Neural progenitor cell (in vitro differentiated cells): ENCODE measurements around the gene ADAMTS12. TPM values are rescaled to one million over a fixed set of nuclear protein-coding genes. Genes with fewer than 3 reads are reported as not detected.
A peak's percentile ranks its signal among the peaks of the same experiment; 100 is the strongest.

Experiments
- DNase-seq: peaks from one replicate; pipeline ENCODE4 v3.0.0-alpha.2; 2016; ENCODE audit warnings: low spot score
- H2AFZ ChIP-seq: fragments of 200-600 bp; sonication (generic); replicated peaks from 2 replicates; pipeline ENCODE4 v1.6.1; 2016; ENCODE audit warnings: antibody characterized with exemption
- H3F3A ChIP-seq: fragments of 200-600 bp; sonication (generic); 2 replicates; pipeline ENCODE4 v1.6.1; 2016; ENCODE audit warnings: antibody characterized with exemption, low read depth
- H3K27ac ChIP-seq: fragments of 200-600 bp; sonication (generic); 2 replicates; pipeline ENCODE4 v1.5.1; 2016; ENCODE audit warnings: mild to moderate bottlenecking
- H3K27me3 ChIP-seq: fragments of 200-600 bp; sonication (generic); 2 replicates; pipeline ENCODE4 v1.6.1; 2016; ENCODE audit warnings: mild to moderate bottlenecking, moderate library complexity
- H3K36me3 ChIP-seq: fragments of 200-600 bp; sonication (generic); 2 replicates; pipeline ENCODE4 v1.5.1; 2016
- H3K4me1 ChIP-seq: fragments of 200-600 bp; sonication (generic); 2 replicates; pipeline ENCODE4 v1.6.1; 2016; ENCODE audit warnings: mixed run types
- H3K4me2 ChIP-seq: fragments of 200-600 bp; sonication (generic); 2 replicates; pipeline ENCODE4 v1.6.1; 2016
- H3K4me3 ChIP-seq: fragments of 200-600 bp; sonication (generic); 2 replicates; pipeline ENCODE4 v1.5.1; 2016
- H3K79me2 ChIP-seq: fragments of 200-600 bp; sonication (generic); 2 replicates; pipeline ENCODE4 v1.6.1; 2016; ENCODE audit warnings: low read depth
- H3K9ac ChIP-seq: fragments of 200-600 bp; sonication (generic); 2 replicates; pipeline ENCODE4 v1.6.1; 2016
- H3K9me3 ChIP-seq: fragments of 200-600 bp; sonication (generic); 2 replicates; pipeline ENCODE4 v1.5.1; 2016; ENCODE audit warnings: low read depth
- H4K20me1 ChIP-seq: fragments of 200-600 bp; sonication (generic); 2 replicates; pipeline ENCODE4 v1.6.1; 2016; ENCODE audit warnings: low read depth
- H3K27ac Mint-ChIP-seq: 3 replicates; pipeline ENCODE4 v1.8.0; 2021; ENCODE audit warnings: mixed read lengths
- H3K27me3 Mint-ChIP-seq: 2 replicates; pipeline ENCODE4 v1.8.0; 2022; ENCODE audit warnings: low read depth, mild to moderate bottlenecking, inconsistent platforms, moderate library complexity, mixed read lengths; ENCODE audit not compliant: insufficient read depth
- H3K36me3 Mint-ChIP-seq: 3 replicates; pipeline ENCODE4 v1.8.0; 2021; ENCODE audit warnings: mixed read lengths
- H3K4me1 Mint-ChIP-seq: 3 replicates; pipeline ENCODE4 v1.8.0; 2021; ENCODE audit warnings: mixed read lengths
- H3K4me3 Mint-ChIP-seq: 3 replicates; pipeline ENCODE4 v1.8.0; 2021; ENCODE audit warnings: mild to moderate bottlenecking, moderate library complexity, mixed read lengths
- H3K9me3 Mint-ChIP-seq: 3 replicates; pipeline ENCODE4 v1.8.0; 2020; ENCODE audit warnings: mixed read lengths
- CTCF ChIP-seq: fragments of 200-600 bp; sonication (generic); IDR thresholded peaks from 2 replicates; pipeline ENCODE4 v1.5.1; 2017; ENCODE audit warnings: antibody characterized with exemption, mild to moderate bottlenecking
- EZH2 ChIP-seq: fragments of 200-600 bp; sonication (generic); IDR thresholded peaks from 2 replicates; pipeline ENCODE4 v1.6.1; 2017; ENCODE audit warnings: antibody characterized with exemption, mild to moderate bottlenecking, moderate library complexity
- EZH2phosphoT487 ChIP-seq: fragments of 200-600 bp; sonication (generic); IDR thresholded peaks from 2 replicates; pipeline ENCODE4 v1.6.1; 2017; ENCODE audit warnings: antibody characterized with exemption
- total RNA-seq: library from RNA; depleted of rRNA; stranded (reverse); fragments of >200 nt; gene quantifications from 2 replicates; pipeline ENCODE4 v1.2.3, GENCODE V29; 2015; ENCODE audit warnings: low replicate concordance

Gene ADAMTS12
- total RNA-seq, 1 donor from 2014 or later, result 15.6 TPM

GRCh38 chr5:33762859-33763258 lies 128.9 kb downstream of the ADAMTS12 start:
- TF ChIP-seq EZH2phosphoT487, result no peak
- TF ChIP-seq CTCF, result no peak
- TF ChIP-seq EZH2, result no peak
- Mint-ChIP-seq H3K9me3 (no peaks in the 10 kb centered on the region), H3K36me3 (peaks cover 2% of the 10 kb centered on the region), H3K27me3 (peaks cover 3% of the 10 kb centered on the region), H3K27ac (no peak overlapping the region), H3K4me3 (no peak overlapping the region), H3K4me1 (peaks cover 58% of the 10 kb centered on the region)
- H3K9ac ChIP-seq, result no peak overlapping the region
- H3F3A ChIP-seq, result peaks cover 6% of the 10 kb centered on the region
- H4K20me1 ChIP-seq, result peaks cover 8% of the 10 kb centered on the region
- H2AFZ ChIP-seq, result no peak overlapping the region
- peaks cover 56% of the 10 kb centered on the region for H3K4me1 ChIP-seq
- no peak overlapping the region for H3K27ac ChIP-seq
- peaks cover 15% of the 10 kb centered on the region for H3K79me2 ChIP-seq
- H3K4me2 ChIP-seq, result no peak overlapping the region
- no peaks in the 10 kb centered on the region for H3K36me3 ChIP-seq
- H3K9me3 ChIP-seq, result no peaks in the 10 kb centered on the region
- H3K4me3 ChIP-seq, result no peak overlapping the region
- H3K27me3 ChIP-seq, result no peaks in the 10 kb centered on the region
- no peak for DNase-seq

GRCh38 chr5:33761139-33761538 lies 130.7 kb downstream of the ADAMTS12 start:
- peaks cover 52% of the 10 kb centered on the region for H3K4me1 Mint-ChIP-seq
- Histone ChIP-seq H3K4me1 (peaks cover 56% of the 10 kb centered on the region), H4K20me1 (peaks cover 8% of the 10 kb centered on the region), H3K4me2 (peak overlapping the region; percentile 32), H3F3A (peaks cover 6% of the 10 kb centered on the region), H3K9ac (no peak overlapping the region), H2AFZ (no peak overlapping the region), H3K9me3 (no peaks in the 10 kb centered on the region), H3K79me2 (peaks cover 15% of the 10 kb centered on the region), H3K27ac (no peak overlapping the region), H3K27me3 (no peaks in the 10 kb centered on the region), H3K36me3 (no peaks in the 10 kb centered on the region), H3K4me3 (no peak overlapping the region)
- H3K27ac Mint-ChIP-seq, result no peak overlapping the region
- DNase-seq, result peak; percentile 46
- no peak for TF ChIP-seq EZH2
- no peak for TF ChIP-seq EZH2phosphoT487
- no peak for TF ChIP-seq CTCF
- H3K36me3 Mint-ChIP-seq, result peaks cover 2% of the 10 kb centered on the region
- peaks cover 3% of the 10 kb centered on the region for H3K27me3 Mint-ChIP-seq
- H3K9me3 Mint-ChIP-seq, result no peaks in the 10 kb centered on the region
- H3K4me3 Mint-ChIP-seq, result no peak overlapping the region

GRCh38 chr5:33758737-33759136 lies 133.1 kb downstream of the ADAMTS12 start:
- Histone ChIP-seq H3K4me1 (peaks cover 33% of the 10 kb centered on the region), H2AFZ (no peak overlapping the region), H3F3A (peaks cover 6% of the 10 kb centered on the region), H3K4me3 (no peak overlapping the region), H3K27ac (no peak overlapping the region), H4K20me1 (no peaks in the 10 kb centered on the region), H3K4me2 (no peak overlapping the region), H3K36me3 (no peaks in the 10 kb centered on the region), H3K27me3 (no peaks in the 10 kb centered on the region), H3K9ac (no peak overlapping the region), H3K79me2 (peaks cover 9% of the 10 kb centered on the region), H3K9me3 (no peaks in the 10 kb centered on the region)
- Mint-ChIP-seq H3K4me3 (no peak overlapping the region), H3K36me3 (peaks cover 2% of the 10 kb centered on the region), H3K27ac (no peak overlapping the region), H3K27me3 (peaks cover 3% of the 10 kb centered on the region), H3K9me3 (no peaks in the 10 kb centered on the region), H3K4me1 (peaks cover 28% of the 10 kb centered on the region)
- no peak for TF ChIP-seq EZH2
- TF ChIP-seq EZH2phosphoT487, result no peak
- no peak for TF ChIP-seq CTCF
- no peak for DNase-seq
